PC-3 (cell line): Measurements from ENCODE around the gene CYTH3. TPM values are rescaled to one million over a fixed set of nuclear protein-coding genes. Genes with fewer than 3 reads are reported as not detected.
"Not testable (repeated sequence)": the region's sequence is repeated elsewhere in the genome, so short reads cannot be mapped to it uniquely, and the experiment has no call there.

ENCODE experiments used
- ATAC-seq: fragments of 200-7000 bp; cut with Tn5 transposase; 2 replicates; pipeline ENCODE4 v1.9.1; 2020; ENCODE audit warnings: mild to moderate bottlenecking, moderate library complexity
- BruUV-seq: library from RNA; stranded (reverse); fragments of 400-500 nt; replicated peaks from 2 replicates; lab custom pipeline; 2021; lab: Mats Ljungman, UMichigan
- CTCF ChIA-PET: fragments of 300-600 bp; sonication (Branson Sonifier 250); formaldehyde crosslinking; loops from one replicate; lab custom pipeline; 2022; ENCODE audit warnings: antibody characterized with exemption; lab: Charles Lee
- POLR2A ChIA-PET: fragments of 300-600 bp; sonication (Branson Sonifier 250); formaldehyde crosslinking; loops from one replicate; lab custom pipeline; 2022; ENCODE audit warnings: antibody characterized with exemption; ENCODE audit not compliant: unreplicated experiment; lab: Charles Lee
- DNase-seq: peaks from one replicate; pipeline ENCODE4 v3.0.0-alpha.2; 2015
- H2AFZ ChIP-seq: fragments of 300-600 bp; sonication (generic); 2 replicates; pipeline ENCODE4 v1.6.0; 2016; ENCODE audit warnings: antibody characterized with exemption, low read length
- H3F3A ChIP-seq: fragments of 300-600 bp; sonication (generic); one replicate; pipeline ENCODE4 v1.6.0; 2017; ENCODE audit warnings: antibody characterized with exemption, low read length, control low read depth, mild to moderate bottlenecking; ENCODE audit not compliant: unreplicated experiment
- H3K27ac ChIP-seq: fragments of 300-600 bp; sonication (generic); 2 replicates; pipeline ENCODE4 v1.5.1; 2016; ENCODE audit warnings: mild to moderate bottlenecking, low read length
- H3K27me3 ChIP-seq: fragments of 300-600 bp; sonication (generic); 2 replicates; pipeline ENCODE4 v1.6.1; 2016; ENCODE audit warnings: low read length, mixed read lengths
- H3K36me3 ChIP-seq: fragments of 300-600 bp; sonication (generic); 2 replicates; pipeline ENCODE4 v1.6.1; 2016; ENCODE audit warnings: low read depth, mixed run types, low read length, mixed read lengths
- H3K4me1 ChIP-seq: fragments of 300-600 bp; sonication (generic); 2 replicates; pipeline ENCODE4 v1.5.1; 2016; ENCODE audit warnings: low read length; ENCODE audit not compliant: insufficient read depth
- H3K4me2 ChIP-seq: fragments of 300-600 bp; sonication (generic); 2 replicates; pipeline ENCODE4 v1.6.0; 2016; ENCODE audit warnings: low read length
- H3K4me3 ChIP-seq: fragments of 300-600 bp; sonication (generic); 2 replicates; pipeline ENCODE4 v1.5.1; 2016; ENCODE audit warnings: mild to moderate bottlenecking, low read length, mixed read lengths
- H3K79me2 ChIP-seq: fragments of 300-600 bp; sonication (generic); 2 replicates; pipeline ENCODE4 v1.6.1; 2017; ENCODE audit warnings: low read length, mixed read lengths
- H3K9ac ChIP-seq: fragments of 300-600 bp; sonication (generic); 2 replicates; pipeline ENCODE4 v1.6.0; 2016; ENCODE audit warnings: mild to moderate bottlenecking, low read length
- H3K9me2 ChIP-seq: fragments of 300-600 bp; sonication (generic); replicated peaks from 2 replicates; pipeline ENCODE4 v1.6.1; 2016; ENCODE audit warnings: mixed run types, low read length, mixed read lengths
- H3K9me3 ChIP-seq: fragments of 300-600 bp; sonication (generic); 2 replicates; pipeline ENCODE4 v1.6.1; 2016; ENCODE audit warnings: low read length, mixed read lengths
- H4K20me1 ChIP-seq: fragments of 300-600 bp; sonication (generic); 2 replicates; pipeline ENCODE4 v1.6.1; 2016; ENCODE audit warnings: low read length, mixed read lengths
- CTCF ChIP-seq: fragments of 300-600 bp; sonication (generic); conservative IDR thresholded peaks from 2 replicates; pipeline ENCODE4 v1.5.1; 2017; ENCODE audit warnings: antibody characterized with exemption, low read depth, mild to moderate bottlenecking, low read length
- EZH2 ChIP-seq: fragments of 300-600 bp; sonication (generic); IDR thresholded peaks from one replicate; pipeline ENCODE4 v1.6.1; 2017; ENCODE audit warnings: antibody characterized with exemption, mild to moderate bottlenecking, low read length; ENCODE audit not compliant: unreplicated experiment
- EZH2phosphoT487 ChIP-seq: fragments of 300-600 bp; sonication (generic); IDR thresholded peaks from 2 replicates; pipeline ENCODE4 v1.6.1; 2018; ENCODE audit warnings: mild to moderate bottlenecking, antibody characterized with exemption, low read length, borderline replicate concordance
- intact Hi-C: fragments of 100-400 bp; cut with micrococcal nuclease; formaldehyde crosslinking; loops from 2 replicates; pipeline ENCODE4 v1.9.0; 2023
- total RNA-seq: library from RNA; depleted of rRNA; stranded (reverse); fragments of >200 nt; gene quantifications from 2 replicates; pipeline ENCODE4 v1.2.3, GENCODE V29; 2014

Gene CYTH3
- total RNA-seq, 1 experiment from 2014 or later: 23.1 TPM

DNA sequence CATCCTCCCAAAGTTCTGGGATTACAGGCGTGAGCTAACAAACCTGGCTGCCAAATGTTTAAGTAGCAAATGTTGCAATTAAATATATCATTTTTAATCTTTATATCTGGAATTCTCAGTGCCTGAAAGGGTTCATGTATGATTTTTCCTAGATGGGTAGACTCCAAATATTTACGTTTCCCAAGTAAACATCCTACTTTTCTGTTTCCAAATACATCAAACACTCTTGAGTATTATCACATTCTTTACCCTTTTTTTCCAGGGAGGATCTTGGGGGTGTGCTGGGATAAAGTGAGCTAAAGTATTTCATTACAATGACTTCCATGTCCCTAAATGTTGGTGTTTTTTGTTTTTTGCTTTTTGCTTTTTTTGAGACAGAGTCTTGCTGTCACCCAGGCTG is 32.9 kb upstream of the CYTH3 start:
- H3K9ac ChIP-seq: no peak overlapping the region
- no peak for TF ChIP-seq EZH2
- no peak for TF ChIP-seq CTCF
- TF ChIP-seq EZH2phosphoT487: no peak
- no peak overlapping the region for H3K4me2 ChIP-seq
- CTCF ChIA-PET: interaction anchor here (0.5 kb wide), 1 partner anchor 11 kb away, joined by 3 read pairs; no protein-coding TSS in a partner anchor
- H2AFZ ChIP-seq: no peak overlapping the region
- ATAC-seq (no peak), DNase-seq (no peak)
- H3K79me2 ChIP-seq: no peaks in the 10 kb centered on the region
- no peaks in the 10 kb centered on the region for H3K9me3 ChIP-seq
- no peaks in the 10 kb centered on the region for H3K36me3 ChIP-seq
- H3K27ac ChIP-seq: no peak overlapping the region
- no peaks in the 10 kb centered on the region for H3K9me2 ChIP-seq
- intact Hi-C loops: loop anchor here (5.0 kb wide), 1 partner anchor 33 kb away; the partner anchor contains the start of gene CYTH3
- no peaks in the 10 kb centered on the region for H4K20me1 ChIP-seq
- POLR2A ChIA-PET: interaction anchor here (0.6 kb wide), 2 partner anchors 22 kb away, joined by 3 to 4 read pairs; no protein-coding TSS in a partner anchor
- peaks cover 20% of the 10 kb centered on the region for H3K4me1 ChIP-seq
- H3K4me3 ChIP-seq: no peak overlapping the region
- no peaks in the 10 kb centered on the region for H3K27me3 ChIP-seq
- BruUV-seq: no TSS peak
- no peaks in the 10 kb centered on the region for H3F3A ChIP-seq

DNA sequence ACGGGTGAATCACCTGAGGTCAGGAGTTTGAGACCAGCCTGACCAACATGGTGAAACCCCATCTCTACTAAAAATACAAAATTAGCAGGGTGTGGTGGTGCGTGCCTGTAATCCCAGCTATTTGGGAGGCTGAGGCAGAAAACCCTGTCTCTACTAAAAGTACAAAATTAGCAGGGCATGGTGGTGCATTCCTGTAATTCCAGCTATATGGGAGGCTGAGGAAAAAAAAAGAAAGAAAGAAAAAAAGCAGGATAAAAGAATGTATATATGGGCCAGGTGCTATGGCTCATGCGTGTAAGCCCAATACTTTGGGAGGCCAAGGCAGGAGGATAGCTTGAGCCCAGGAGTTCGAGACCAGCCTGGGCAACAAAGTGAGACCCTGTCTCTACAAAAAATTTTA is 29.0 kb upstream of the CYTH3 start:
- H2AFZ ChIP-seq, H3K4me3 ChIP-seq, DNase-seq, H3K9ac ChIP-seq, H3K27ac ChIP-seq, H3K36me3 ChIP-seq, H3K27me3 ChIP-seq, H3K4me1 ChIP-seq, H4K20me1 ChIP-seq, H3F3A ChIP-seq, CTCF ChIA-PET, H3K79me2 ChIP-seq, H3K9me2 ChIP-seq, ATAC-seq, POLR2A ChIA-PET, BruUV-seq, intact Hi-C loops, H3K4me2 ChIP-seq, H3K9me3 ChIP-seq: not testable (repeated sequence)

DNA sequence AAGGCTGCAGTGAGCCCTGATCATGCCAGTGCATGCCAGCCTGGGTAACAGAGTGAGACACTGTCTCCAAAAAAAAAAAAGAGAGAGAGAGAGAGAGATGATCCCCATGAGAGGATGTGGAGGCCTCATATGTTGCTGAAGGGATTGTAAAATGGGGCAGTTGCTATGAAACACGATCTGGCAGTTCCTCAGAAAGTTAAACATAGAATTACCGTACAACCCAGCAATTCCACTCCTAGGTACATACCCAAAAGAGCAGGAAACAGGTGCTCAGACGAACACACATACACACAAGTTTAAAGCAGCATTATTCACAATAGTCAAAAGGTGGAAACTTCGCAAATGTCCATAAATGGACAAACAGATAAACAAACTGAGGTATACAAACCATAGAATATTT is 27.4 kb upstream of the CYTH3 start:
- H3K9ac ChIP-seq: no peak overlapping the region
- TF ChIP-seq EZH2phosphoT487 (no peak), EZH2 (no peak), CTCF (no peak)
- H3K4me1 ChIP-seq: no peaks in the 10 kb centered on the region
- no peaks in the 10 kb centered on the region for H3K27me3 ChIP-seq
- H2AFZ ChIP-seq: no peak overlapping the region
- CTCF ChIA-PET: interaction anchor here (0.6 kb wide), 1 partner anchor 36 kb away, joined by 9 read pairs; no protein-coding TSS in a partner anchor
- H4K20me1 ChIP-seq: no peaks in the 10 kb centered on the region
- intact Hi-C loops: no loop called here
- no peaks in the 10 kb centered on the region for H3F3A ChIP-seq
- H3K79me2 ChIP-seq: no peaks in the 10 kb centered on the region
- no peaks in the 10 kb centered on the region for H3K9me2 ChIP-seq
- H3K4me3 ChIP-seq: no peak overlapping the region
- no peak for DNase-seq
- POLR2A ChIA-PET: no interaction called here
- H3K4me2 ChIP-seq: no peak overlapping the region
- no TSS peak for BruUV-seq
- no peaks in the 10 kb centered on the region for H3K36me3 ChIP-seq
- H3K9me3 ChIP-seq: no peaks in the 10 kb centered on the region
- no peak; the same call in 1 of the 2 replicates for ATAC-seq
- no peak overlapping the region for H3K27ac ChIP-seq
